IMR-90 (cell line): ENCODE results near the gene WDR45B. TPM values are rescaled to one million over a fixed set of nuclear protein-coding genes. Genes with fewer than 3 reads are reported as not detected.

Source experiments
- ATAC-seq: fragments of 200-7000 bp; cut with Tn5 transposase; 2 replicates; pipeline ENCODE4 v1.9.1; 2020; ENCODE audit warnings: low read depth, mild to moderate bottlenecking, moderate library complexity
- BruUV-seq: library from RNA; stranded (reverse); fragments of 400-500 nt; replicated peaks from 2 replicates; lab custom pipeline; 2021; lab: Mats Ljungman, UMichigan
- CTCF ChIA-PET: fragments of 300-600 bp; formaldehyde crosslinking; extraction: SDS; loops from one replicate; lab custom pipeline; 2021; ENCODE audit warnings: antibody characterized with exemption; lab: Yijun Ruan, JAX
- POLR2A ChIA-PET: fragments of 300-600 bp; sonication (Branson Sonifier 250); formaldehyde crosslinking; loops from one replicate; lab custom pipeline; 2022; ENCODE audit warnings: antibody characterized with exemption; ENCODE audit not compliant: unreplicated experiment; lab: Charles Lee
- DNase-seq: peaks from one replicate; pipeline ENCODE4 v3.0.0; 2013
- H2AFZ ChIP-seq: replicated peaks from 2 replicates; pipeline ENCODE3; 2013; ENCODE audit warnings: low read length, mild to moderate bottlenecking; ENCODE audit not compliant: poor library complexity
- H2AK5ac ChIP-seq: 2 replicates; pipeline ENCODE4 v1.6.1; 2013; ENCODE audit warnings: low read depth, low read length, inconsistent platforms
- H2AK9ac ChIP-seq: replicated peaks from 2 replicates; pipeline ENCODE3; 2013; ENCODE audit warnings: mild to moderate bottlenecking, low read depth, low read length, moderate library complexity; ENCODE audit not compliant: poor library complexity
- H2BK120ac ChIP-seq: 2 replicates; pipeline ENCODE4 v1.6.1; 2013; ENCODE audit warnings: low read depth, low read length, inconsistent platforms
- H2BK15ac ChIP-seq: 3 replicates; pipeline ENCODE4 v1.6.1; 2013; ENCODE audit warnings: low read depth, low read length, inconsistent platforms
- H2BK20ac ChIP-seq: 2 replicates; pipeline ENCODE4 v1.6.1; 2013; ENCODE audit warnings: low read depth, mild to moderate bottlenecking, inconsistent platforms, low read length, moderate library complexity
- H2BK5ac ChIP-seq: 2 replicates; pipeline ENCODE4 v1.6.1; 2013; ENCODE audit warnings: mild to moderate bottlenecking, low read depth, low read length, inconsistent platforms; ENCODE audit not compliant: poor library complexity, severe bottlenecking
- H3K14ac ChIP-seq: replicated peaks from 2 replicates; pipeline ENCODE4 v1.6.1; 2013; ENCODE audit warnings: low read depth, low read length, inconsistent platforms
- H3K18ac ChIP-seq: 2 replicates; pipeline ENCODE4 v1.6.1; 2013; ENCODE audit warnings: low read depth, low read length, control low read depth
- H3K23ac ChIP-seq: 2 replicates; pipeline ENCODE4 v1.6.1; 2013; ENCODE audit warnings: low read depth, low read length, inconsistent platforms
- H3K27ac ChIP-seq: 2 replicates; pipeline ENCODE4 v1.5.1; 2013; ENCODE audit warnings: mild to moderate bottlenecking, control low read depth, low read length; ENCODE audit not compliant: insufficient read depth
- H3K27me3 ChIP-seq: 2 replicates; pipeline ENCODE4 v1.6.1; 2013; ENCODE audit warnings: low read length; ENCODE audit not compliant: control insufficient read depth, insufficient read depth
- H3K36me3 ChIP-seq: 2 replicates; pipeline ENCODE4 v1.6.1; 2013; ENCODE audit warnings: low read length, mixed read lengths; ENCODE audit not compliant: control insufficient read depth, insufficient read depth
- H3K4ac ChIP-seq: 2 replicates; pipeline ENCODE4 v1.6.1; 2013; ENCODE audit warnings: low read depth, low read length, inconsistent platforms
- H3K4me1 ChIP-seq: 2 replicates; pipeline ENCODE4 v1.6.1; 2013; ENCODE audit warnings: low read length, mixed read lengths; ENCODE audit not compliant: control insufficient read depth, insufficient read depth
- H3K4me2 ChIP-seq: 2 replicates; pipeline ENCODE4 v1.6.1; 2013; ENCODE audit warnings: low read depth, mild to moderate bottlenecking, control low read depth, low read length, moderate library complexity
- H3K4me3 ChIP-seq: 2 replicates; pipeline ENCODE4 v1.5.1; 2013; ENCODE audit warnings: low read depth, mild to moderate bottlenecking, control low read depth, low read length, moderate library complexity; ENCODE audit not compliant: insufficient read depth
- H3K56ac ChIP-seq: 2 replicates; pipeline ENCODE4 v1.6.1; 2013; ENCODE audit warnings: low read length, inconsistent platforms; ENCODE audit not compliant: insufficient read depth; ENCODE audit errors: extremely low read depth
- H3K79me1 ChIP-seq, 2 experiments: 2 replicates each; pipeline ENCODE4 v1.6.1; 2013; ENCODE audit warnings: low read length in 2 of 2, inconsistent platforms in 1 of 2, low read depth in 1 of 2
- H3K9ac ChIP-seq: 2 replicates; pipeline ENCODE4 v1.6.1; 2013; ENCODE audit warnings: low read depth, low read length, control low read depth
- H3K9me1 ChIP-seq: 2 replicates; pipeline ENCODE4 v1.6.1; 2013; ENCODE audit warnings: low read length, inconsistent platforms; ENCODE audit not compliant: insufficient read depth
- H3K9me3 ChIP-seq: 2 replicates; pipeline ENCODE4 v1.6.1; 2013; ENCODE audit warnings: low read length; ENCODE audit not compliant: control insufficient read depth, insufficient read depth
- H4K20me1 ChIP-seq: 2 replicates; pipeline ENCODE4 v1.6.1; 2013; ENCODE audit warnings: low read length, inconsistent platforms; ENCODE audit not compliant: insufficient read depth
- H4K5ac ChIP-seq: 2 replicates; pipeline ENCODE4 v1.6.1; 2013; ENCODE audit warnings: mild to moderate bottlenecking, low read depth, low read length, control low read depth
- H4K8ac ChIP-seq, 2 experiments: 2 replicates each; pipeline ENCODE4 v1.6.1; 2013; ENCODE audit warnings: low read depth in 2 of 2, low read length in 2 of 2, control low read depth in 1 of 2, inconsistent platforms in 1 of 2
- H4K91ac ChIP-seq: 2 replicates; pipeline ENCODE4 v1.6.1; 2013; ENCODE audit warnings: low read depth, low read length, inconsistent platforms; ENCODE audit not compliant: insufficient read depth
- BHLHE40 ChIP-seq: fragments of 150-350 bp; IDR thresholded peaks from 2 replicates; pipeline ENCODE4 v1.6.1; 2016; ENCODE audit warnings: mild to moderate bottlenecking, low read depth, low read length
- CHD1 ChIP-seq: IDR thresholded peaks from 2 replicates; pipeline ENCODE4 v1.6.1; 2012; ENCODE audit warnings: low read depth, low read length, improper control_type of control experiment
- FOS ChIP-seq: fragments of 150-350 bp; IDR thresholded peaks from 2 replicates; pipeline ENCODE4 v1.6.1; 2016; ENCODE audit warnings: low read depth, low read length
- MAFK ChIP-seq: IDR thresholded peaks from 2 replicates; pipeline ENCODE4 v1.6.1; 2012; ENCODE audit warnings: low read depth, low read length, improper control_type of control experiment
- MAZ ChIP-seq: IDR thresholded peaks from 2 replicates; pipeline ENCODE4 v1.6.1; 2012; ENCODE audit warnings: low read depth, mild to moderate bottlenecking, low read length, improper control_type of control experiment, moderate library complexity, borderline replicate concordance
- MXI1 ChIP-seq: IDR thresholded peaks from 2 replicates; pipeline ENCODE4 v1.6.1; 2012; ENCODE audit warnings: low read depth, mild to moderate bottlenecking, low read length, moderate library complexity, borderline replicate concordance
- NFE2L2 ChIP-seq: fragments of 150-350 bp; IDR thresholded peaks from 2 replicates; pipeline ENCODE4 v1.6.1; 2016; ENCODE audit warnings: low read depth, mild to moderate bottlenecking, low read length
- POLR2A ChIP-seq: IDR thresholded peaks from 2 replicates; pipeline ENCODE4 v1.6.1; 2012; ENCODE audit warnings: mild to moderate bottlenecking, low read depth, low read length
- RAD21 ChIP-seq: IDR thresholded peaks from 2 replicates; pipeline ENCODE4 v1.6.1; 2012; ENCODE audit warnings: low read length, improper control_type of control experiment
- RFX5 ChIP-seq: IDR thresholded peaks from 2 replicates; pipeline ENCODE4 v1.8.0; 2012; ENCODE audit warnings: low read depth, mild to moderate bottlenecking, low read length, moderate library complexity
- WGBS, 2 experiments: methylation state at CpG; one replicate each; pipeline versions ENCODE4 v1.1.5 to v1.1.7; 2013; ENCODE audit warnings: missing lambda C conversion rate in 2 of 2; ENCODE audit not compliant: insufficient read length in 1 of 2; ENCODE audit errors: extremely low coverage in 2 of 2; 5-methylcytosine and 5-hydroxymethylcytosine counted together
- dilution Hi-C: fragments of 300-500 bp; cut with HindIII; formaldehyde crosslinking; loops from one replicate; pipeline ENCODE4 v1.14.3; 2018; ENCODE audit warnings: low sequenced_read_pairs; ENCODE audit not compliant: unreplicated experiment
- in situ Hi-C: fragments of 300-500 bp; cut with MboI; formaldehyde crosslinking; loops from 3 replicates; pipeline ENCODE4 v1.14.3; 2019; ENCODE audit warnings: low sequenced_read_pairs, inconsistent platforms, mixed read lengths
- intact Hi-C: fragments of 100-400 bp; cut with micrococcal nuclease; formaldehyde crosslinking; loops from 2 replicates; pipeline ENCODE4 v1.10.0; 2022
- polyA plus RNA-seq, 3 experiments: library from polyadenylated mRNA; depleted of rRNA; stranded (reverse); fragments of >200 nt; gene quantifications; 2 replicates each; pipeline ENCODE4 v1.2.3, GENCODE V29; 2012; ENCODE audit warnings: low replicate concordance in 1 of 3
- total RNA-seq: library from RNA; depleted of rRNA; stranded (reverse); fragments of >200 nt; gene quantifications from 2 replicates; pipeline ENCODE4 v1.2.3, GENCODE V29; 2012
- TF ChIP-seq, protein P1 (sequence below): fragments of 150-350 bp; IDR thresholded peaks from 2 replicates; pipeline ENCODE4 v1.6.1; 2016; ENCODE audit warnings: low read depth, mild to moderate bottlenecking, low read length, moderate library complexity, borderline replicate concordance

Gene WDR45B
- total and polyA plus RNA-seq, 2 of the 4 experiments (the other 2 are of a cell fraction) = 98.2 to 110 TPM

DNA sequence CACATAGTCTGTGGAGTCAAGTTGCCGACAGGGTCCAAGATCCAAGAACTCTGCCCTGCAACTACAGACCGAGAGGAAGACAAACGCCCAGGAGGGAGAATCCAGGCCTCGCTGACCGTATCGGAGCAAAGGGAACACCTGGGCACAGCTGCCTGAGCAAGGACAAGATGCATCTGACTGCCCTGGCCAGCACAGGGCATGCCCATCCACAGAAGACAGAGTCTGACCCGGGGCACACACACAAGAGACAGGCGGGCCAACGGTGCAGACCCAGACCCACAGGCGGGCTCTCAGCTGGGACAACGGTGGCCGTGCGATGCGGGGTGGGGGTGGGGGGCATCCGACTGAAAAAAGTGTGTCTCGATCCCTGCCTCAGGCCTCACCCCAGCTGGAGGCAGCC is 44.0 kb upstream of the WDR45B start:
- Histone ChIP-seq H3K4me3 (no peak overlapping the region), H3K18ac (no peak overlapping the region), H4K5ac (no peak overlapping the region), H3K4me2 (no peak overlapping the region), H3K9ac (no peak overlapping the region), H4K8ac (no peak overlapping the region), H2BK5ac (no peak overlapping the region), H2BK15ac (no peak overlapping the region), H3K56ac (no peak overlapping the region), H2BK120ac (no peak overlapping the region), H3K9me1 (no peaks in the 10 kb centered on the region), H3K36me3 (no peaks in the 10 kb centered on the region; the same call in 1 of the 2 replicates), H3K4ac (no peak overlapping the region), H3K27ac (no peak overlapping the region), H4K20me1 (no peaks in the 10 kb centered on the region; the same call in 1 of the 2 replicates), H4K91ac (no peak overlapping the region), H3K27me3 (no peaks in the 10 kb centered on the region; the same call in 1 of the 2 replicates), H2AFZ (peak overlapping the region; percentile 6), H2AK9ac (no peak overlapping the region), H3K9me3 (peaks cover 2% of the 10 kb centered on the region), H2AK5ac (no peak overlapping the region), H3K4me1 (peaks cover 2% of the 10 kb centered on the region; the same call in 1 of the 2 replicates), H2BK20ac (no peak overlapping the region), H3K14ac (no peak overlapping the region), H3K79me1 (peaks cover 0 to 7% of the 10 kb centered on the region in 2 experiments; a peak in 2 of 4 replicates), H3K23ac (no peak overlapping the region)
- ChIA-PET CTCF (no interaction called here), POLR2A (no interaction called here)
- intact Hi-C loops (no loop called here), dilution Hi-C loops (no loop called here), in situ Hi-C loops (no loop called here)
- ATAC-seq = no peak
- no peak for TF ChIP-seq NFE2L2
- no peak for TF ChIP-seq CHD1
- TF ChIP-seq RFX5 = no peak
- TF ChIP-seq MXI1 = no peak
- TF ChIP-seq, protein P1, sequence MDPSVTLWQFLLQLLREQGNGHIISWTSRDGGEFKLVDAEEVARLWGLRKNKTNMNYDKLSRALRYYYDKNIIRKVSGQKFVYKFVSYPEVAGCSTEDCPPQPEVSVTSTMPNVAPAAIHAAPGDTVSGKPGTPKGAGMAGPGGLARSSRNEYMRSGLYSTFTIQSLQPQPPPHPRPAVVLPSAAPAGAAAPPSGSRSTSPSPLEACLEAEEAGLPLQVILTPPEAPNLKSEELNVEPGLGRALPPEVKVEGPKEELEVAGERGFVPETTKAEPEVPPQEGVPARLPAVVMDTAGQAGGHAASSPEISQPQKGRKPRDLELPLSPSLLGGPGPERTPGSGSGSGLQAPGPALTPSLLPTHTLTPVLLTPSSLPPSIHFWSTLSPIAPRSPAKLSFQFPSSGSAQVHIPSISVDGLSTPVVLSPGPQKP = no peak
- no peak for TF ChIP-seq FOS
- TF ChIP-seq RAD21 = no peak
- TF ChIP-seq BHLHE40 = no peak
- TF ChIP-seq MAZ = no peak
- no peak for TF ChIP-seq POLR2A
- TF ChIP-seq MAFK = no peak
- BruUV-seq = no TSS peak
- WGBS, 2 experiments = 72% methylated on average over 4 of the region's 16 CpGs; no CpG with 5 or more reads in 1 of the 2 experiments
- DNase-seq = no peak
